ENCODE measurements around the gene GPC5.

The GPC5 gene

DNA sequence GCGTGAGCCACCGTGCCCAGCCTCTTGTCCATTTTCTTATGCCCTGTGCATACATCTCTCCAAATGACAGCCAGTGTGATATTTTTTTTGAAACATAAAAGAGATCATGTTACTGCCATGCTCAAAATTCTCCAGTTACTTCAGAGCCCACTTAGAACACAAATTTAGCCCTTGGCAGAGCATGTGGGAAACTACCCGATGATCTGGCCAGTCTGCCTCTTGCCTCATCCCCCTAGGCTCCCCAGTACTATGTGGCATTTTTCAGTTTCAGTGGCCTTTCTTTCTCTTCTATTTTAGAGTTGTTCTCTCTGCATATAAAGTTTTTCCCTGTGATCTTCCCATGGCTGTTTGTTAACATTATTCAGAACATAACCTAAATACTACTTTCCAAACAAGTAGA, 323.0 kb downstream of the GPC5 start:
- Histone ChIP-seq H3K4me1 (ENCODE audit: control insufficient read depth in 1 of 2, insufficient read depth in 2 of 2, low read length in 2 of 2) (no peaks in the 10 kb centered on the region), H3K36me3 (ENCODE audit: control insufficient read depth in 1 of 2, insufficient read depth in 2 of 2, low read length in 2 of 2) (no peaks in the 10 kb centered on the region), H3K9me3 (ENCODE audit: control insufficient read depth in 1 of 2, low read length in 2 of 2) (no peaks in the 10 kb centered on the region), H3K27me3 (ENCODE audit: low read depth, low read length) (no peaks in the 10 kb centered on the region), H3K27ac (ENCODE audit: low read length) (no peak overlapping the region), H3K4me3 (ENCODE audit: low read depth in 1 of 2, low read length in 2 of 2) (no peak overlapping the region)

DNA sequence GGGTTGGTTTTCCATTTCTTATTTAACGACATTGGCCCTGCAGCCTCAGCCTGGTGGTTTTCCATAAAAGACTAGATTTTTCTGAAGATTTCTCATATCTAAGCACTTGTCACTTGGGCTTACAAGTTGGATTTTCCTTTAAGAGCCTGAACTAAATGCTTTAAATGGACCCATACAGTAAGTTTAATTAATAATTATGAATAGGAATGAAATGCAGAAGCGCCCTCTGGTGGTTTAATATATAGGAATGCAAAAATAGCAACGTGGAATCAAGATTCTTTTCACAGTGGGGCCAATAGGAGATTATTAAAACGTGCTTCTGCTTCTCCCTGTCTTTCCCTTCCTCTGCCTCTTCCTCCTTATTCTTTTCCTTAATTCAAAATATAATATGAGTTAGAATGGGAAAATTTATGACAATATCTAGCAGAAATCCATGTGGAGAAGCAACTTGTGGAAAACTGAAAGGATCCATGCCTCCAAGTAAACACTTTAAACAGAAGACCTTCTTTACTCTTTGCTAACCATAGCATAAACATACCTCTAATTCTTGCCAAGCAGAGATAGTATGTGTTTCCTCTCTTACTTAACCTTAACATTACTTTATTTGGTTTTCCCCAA, 324.0 kb downstream of the GPC5 start:
- H3K4me1 ChIP-seq (ENCODE audit: control insufficient read depth in 1 of 2, insufficient read depth in 2 of 2, low read length in 2 of 2): no peaks in the 10 kb centered on the region
- H3K9me3 ChIP-seq (ENCODE audit: control insufficient read depth in 1 of 2, low read length in 2 of 2): no peaks in the 10 kb centered on the region
- H3K36me3 ChIP-seq (ENCODE audit: control insufficient read depth in 1 of 2, insufficient read depth in 2 of 2, low read length in 2 of 2): no peaks in the 10 kb centered on the region
- no peaks in the 10 kb centered on the region for H3K27me3 ChIP-seq (ENCODE audit: low read depth, low read length)
- H3K4me3 ChIP-seq (ENCODE audit: low read depth in 1 of 2, low read length in 2 of 2): no peak overlapping the region
- H3K27ac ChIP-seq (ENCODE audit: low read length): no peak overlapping the region

DNA sequence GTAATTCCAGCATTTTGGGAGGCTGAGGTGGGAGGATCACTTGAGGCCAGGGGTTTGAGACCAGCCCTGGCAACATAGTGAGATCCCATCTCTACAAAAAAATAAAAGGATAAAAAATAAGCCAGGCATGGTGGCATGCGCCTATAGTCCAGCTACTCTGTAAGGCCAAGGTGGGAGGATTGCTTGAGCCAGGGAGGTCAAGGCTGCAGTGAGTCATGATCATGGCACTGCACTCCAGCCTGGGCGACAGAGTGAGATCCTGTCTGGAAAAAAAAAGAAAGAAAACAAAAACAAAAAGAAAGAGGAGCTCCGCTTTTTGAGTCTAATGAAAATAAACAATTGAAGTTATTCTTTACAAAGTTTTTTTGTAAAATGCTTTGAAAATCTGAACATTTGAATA, 326.2 kb downstream of the GPC5 start:
- Histone ChIP-seq H3K9me3 (ENCODE audit: control insufficient read depth in 1 of 2, low read length in 2 of 2) (no peaks in the 10 kb centered on the region), H3K27ac (ENCODE audit: low read length) (no peak overlapping the region), H3K4me3 (ENCODE audit: low read depth in 1 of 2, low read length in 2 of 2) (no peak overlapping the region), H3K36me3 (ENCODE audit: control insufficient read depth in 1 of 2, insufficient read depth in 2 of 2, low read length in 2 of 2) (no peaks in the 10 kb centered on the region), H3K4me1 (ENCODE audit: control insufficient read depth in 1 of 2, insufficient read depth in 2 of 2, low read length in 2 of 2) (no peaks in the 10 kb centered on the region), H3K27me3 (ENCODE audit: low read depth, low read length) (no peaks in the 10 kb centered on the region)

DNA sequence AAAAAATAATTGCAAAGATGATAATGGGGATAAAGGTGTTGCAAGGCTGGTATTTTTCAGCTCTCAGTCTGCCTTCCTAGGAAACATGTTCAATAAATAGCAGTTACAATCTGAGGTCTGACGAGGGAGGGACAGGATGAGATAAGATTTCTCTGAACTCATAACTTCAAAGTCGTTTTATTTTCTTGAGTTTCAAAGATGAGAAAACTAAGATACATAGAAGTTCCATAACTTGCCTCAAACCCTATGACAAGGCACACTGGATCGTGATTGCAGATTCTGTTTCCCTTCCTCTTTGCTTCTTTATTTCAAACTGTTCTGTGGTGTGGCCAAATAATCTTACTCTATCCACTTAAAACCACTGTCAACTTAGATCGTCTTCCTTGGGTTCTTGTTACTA, 327.2 kb downstream of the GPC5 start:
- Histone ChIP-seq H3K4me3 (ENCODE audit: low read depth in 1 of 2, low read length in 2 of 2) (no peak overlapping the region), H3K27me3 (ENCODE audit: low read depth, low read length) (no peaks in the 10 kb centered on the region), H3K9me3 (ENCODE audit: control insufficient read depth in 1 of 2, low read length in 2 of 2) (no peaks in the 10 kb centered on the region), H3K27ac (ENCODE audit: low read length) (no peak overlapping the region), H3K36me3 (ENCODE audit: control insufficient read depth in 1 of 2, insufficient read depth in 2 of 2, low read length in 2 of 2) (no peaks in the 10 kb centered on the region), H3K4me1 (ENCODE audit: control insufficient read depth in 1 of 2, insufficient read depth in 2 of 2, low read length in 2 of 2) (no peaks in the 10 kb centered on the region)

DNA sequence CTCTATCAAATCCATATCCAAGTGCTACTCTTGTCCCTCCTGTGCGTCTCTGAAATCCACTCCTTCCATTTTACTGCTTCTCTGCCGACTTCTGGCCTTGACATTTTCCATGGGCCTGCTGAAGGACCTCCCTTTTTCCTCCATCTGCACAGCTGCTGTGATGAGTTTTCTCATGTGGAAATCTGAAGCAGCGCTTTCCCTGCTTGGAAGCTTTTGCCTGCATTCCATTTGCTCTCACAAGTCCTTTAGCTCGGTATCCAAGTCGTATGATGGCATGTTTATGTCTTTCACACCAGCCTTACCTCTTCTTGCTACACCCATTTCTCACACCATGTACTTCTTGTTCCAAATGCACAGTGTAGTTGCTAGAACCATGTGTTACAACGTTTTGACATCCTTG, 328.2 kb downstream of the GPC5 start:
- Histone ChIP-seq H3K36me3 (ENCODE audit: control insufficient read depth in 1 of 2, insufficient read depth in 2 of 2, low read length in 2 of 2) (no peaks in the 10 kb centered on the region), H3K4me1 (ENCODE audit: control insufficient read depth in 1 of 2, insufficient read depth in 2 of 2, low read length in 2 of 2) (no peaks in the 10 kb centered on the region), H3K27me3 (ENCODE audit: low read depth, low read length) (no peaks in the 10 kb centered on the region), H3K4me3 (ENCODE audit: low read depth in 1 of 2, low read length in 2 of 2) (no peak overlapping the region), H3K9me3 (ENCODE audit: control insufficient read depth in 1 of 2, low read length in 2 of 2) (no peaks in the 10 kb centered on the region), H3K27ac (ENCODE audit: low read length) (no peak overlapping the region)

DNA sequence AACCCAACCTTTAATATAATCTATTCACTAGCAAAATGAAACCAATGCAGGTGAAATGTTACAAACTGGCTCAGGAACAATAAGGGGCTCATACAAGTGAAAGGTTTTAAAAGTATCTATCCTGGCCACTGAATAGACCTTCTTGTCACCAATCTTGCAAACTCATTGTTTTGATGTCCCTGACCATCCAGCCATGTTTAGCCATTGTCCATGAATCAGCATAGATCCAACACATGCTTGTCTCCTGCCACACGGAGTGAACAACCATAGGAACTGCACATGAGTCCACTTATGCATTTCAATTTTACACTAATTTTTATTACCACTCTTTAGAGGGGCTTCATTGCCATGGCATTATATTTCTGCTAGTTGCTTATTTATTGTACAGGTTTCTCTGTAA, 331.4 kb downstream of the GPC5 start:
- Histone ChIP-seq H3K27me3 (ENCODE audit: low read depth, low read length) (no peaks in the 10 kb centered on the region), H3K4me3 (ENCODE audit: low read depth in 1 of 2, low read length in 2 of 2) (no peak overlapping the region), H3K9me3 (ENCODE audit: control insufficient read depth in 1 of 2, low read length in 2 of 2) (no peaks in the 10 kb centered on the region), H3K27ac (ENCODE audit: low read length) (no peak overlapping the region), H3K36me3 (ENCODE audit: control insufficient read depth in 1 of 2, insufficient read depth in 2 of 2, low read length in 2 of 2) (no peaks in the 10 kb centered on the region), H3K4me1 (ENCODE audit: control insufficient read depth in 1 of 2, insufficient read depth in 2 of 2, low read length in 2 of 2) (no peaks in the 10 kb centered on the region)

DNA sequence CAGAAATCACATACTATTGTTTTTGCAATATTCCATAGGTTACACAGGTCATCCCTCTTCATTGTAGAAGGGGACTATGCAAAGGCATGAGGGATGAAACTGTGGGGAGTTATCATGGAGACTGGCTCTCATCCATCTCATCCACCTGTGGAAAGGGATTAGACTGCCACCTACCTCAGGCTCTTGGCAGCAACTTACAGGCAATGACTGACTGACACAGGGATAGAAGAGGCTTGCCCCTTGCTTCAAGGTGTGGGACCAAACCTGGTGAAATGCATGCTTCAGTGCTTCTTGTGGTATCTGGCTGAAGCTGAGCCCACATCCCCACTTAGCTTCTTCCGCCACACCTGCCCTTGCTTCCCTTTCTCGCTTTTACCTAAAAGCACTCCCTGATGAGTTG, 341.3 kb downstream of the GPC5 start:
- Histone ChIP-seq H3K27me3 (ENCODE audit: low read depth, low read length) (no peaks in the 10 kb centered on the region), H3K4me3 (ENCODE audit: low read depth in 1 of 2, low read length in 2 of 2) (no peak overlapping the region), H3K36me3 (ENCODE audit: control insufficient read depth in 1 of 2, insufficient read depth in 2 of 2, low read length in 2 of 2) (no peaks in the 10 kb centered on the region), H3K27ac (ENCODE audit: low read length) (no peak overlapping the region), H3K9me3 (ENCODE audit: control insufficient read depth in 1 of 2, low read length in 2 of 2) (no peaks in the 10 kb centered on the region), H3K4me1 (ENCODE audit: control insufficient read depth in 1 of 2, insufficient read depth in 2 of 2, low read length in 2 of 2) (no peaks in the 10 kb centered on the region)

DNA sequence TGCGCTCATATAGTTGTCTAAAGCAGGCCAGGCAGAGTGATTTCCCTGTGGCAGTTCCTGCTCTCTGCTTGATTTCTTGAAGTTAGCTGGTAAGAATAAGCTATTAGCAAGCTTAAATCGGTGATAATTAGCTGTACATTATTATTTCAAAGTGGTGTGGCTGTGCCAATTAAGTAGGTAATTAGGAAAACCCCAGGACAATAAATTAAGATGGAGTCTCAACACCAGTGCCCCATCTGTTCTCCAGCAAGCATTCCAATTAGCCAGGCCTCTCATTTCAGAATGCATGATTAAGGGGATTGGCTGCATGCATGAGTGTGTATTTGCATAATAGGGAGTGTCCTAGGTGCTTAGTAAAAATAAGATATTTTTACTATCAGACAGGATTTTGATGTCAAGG, 342.3 kb downstream of the GPC5 start:
- Histone ChIP-seq H3K36me3 (ENCODE audit: control insufficient read depth in 1 of 2, insufficient read depth in 2 of 2, low read length in 2 of 2) (no peaks in the 10 kb centered on the region), H3K4me1 (ENCODE audit: control insufficient read depth in 1 of 2, insufficient read depth in 2 of 2, low read length in 2 of 2) (no peaks in the 10 kb centered on the region), H3K4me3 (ENCODE audit: low read depth in 1 of 2, low read length in 2 of 2) (no peak overlapping the region), H3K27me3 (ENCODE audit: low read depth, low read length) (no peaks in the 10 kb centered on the region), H3K27ac (ENCODE audit: low read length) (no peak overlapping the region), H3K9me3 (ENCODE audit: control insufficient read depth in 1 of 2, low read length in 2 of 2) (no peaks in the 10 kb centered on the region)

DNA sequence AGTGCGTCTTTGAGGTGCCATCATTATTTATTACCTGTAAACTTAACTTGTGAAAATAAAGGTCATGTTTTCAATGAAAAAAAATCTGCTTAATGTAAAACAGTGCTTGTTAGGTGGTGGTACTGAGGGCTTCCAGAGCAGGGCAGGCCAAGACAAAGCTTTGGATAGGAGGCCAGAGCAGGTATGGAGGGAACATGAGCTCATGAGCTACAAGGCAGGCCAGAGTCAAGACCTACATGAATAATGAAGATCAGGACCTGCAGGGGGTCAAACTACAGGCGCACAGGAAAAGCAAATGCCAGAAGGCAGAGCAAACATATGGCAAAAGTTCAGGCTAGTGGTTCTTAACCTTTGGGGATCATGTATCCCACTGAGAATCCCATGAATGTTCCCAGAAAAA, 343.5 kb downstream of the GPC5 start:
- Histone ChIP-seq H3K9me3 (ENCODE audit: control insufficient read depth in 1 of 2, low read length in 2 of 2) (no peaks in the 10 kb centered on the region), H3K36me3 (ENCODE audit: control insufficient read depth in 1 of 2, insufficient read depth in 2 of 2, low read length in 2 of 2) (no peaks in the 10 kb centered on the region), H3K27me3 (ENCODE audit: low read depth, low read length) (no peaks in the 10 kb centered on the region), H3K27ac (ENCODE audit: low read length) (no peak overlapping the region), H3K4me3 (ENCODE audit: low read depth in 1 of 2, low read length in 2 of 2) (no peak overlapping the region), H3K4me1 (ENCODE audit: control insufficient read depth in 1 of 2, insufficient read depth in 2 of 2, low read length in 2 of 2) (no peaks in the 10 kb centered on the region)

DNA sequence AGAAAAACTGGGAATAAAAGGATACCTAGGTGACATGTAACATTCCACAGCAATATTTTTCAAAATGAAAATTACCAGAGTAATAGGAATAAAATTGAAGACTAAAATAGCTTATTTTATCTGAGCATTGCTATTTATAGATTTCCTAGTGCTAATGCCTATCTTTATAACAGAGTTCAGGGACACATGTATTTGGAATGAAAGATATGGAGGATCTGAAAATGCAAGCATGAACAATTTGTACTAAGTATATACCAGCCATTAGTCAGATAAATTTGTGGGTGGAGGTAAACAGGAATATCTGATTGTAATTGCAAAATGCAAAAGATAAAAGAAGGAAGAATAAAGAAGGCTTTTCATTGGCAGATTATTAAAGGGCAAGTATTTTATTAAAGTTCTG, 345.9 kb downstream of the GPC5 start:
- Histone ChIP-seq H3K27ac (ENCODE audit: low read length) (no peak overlapping the region), H3K4me1 (ENCODE audit: control insufficient read depth in 1 of 2, insufficient read depth in 2 of 2, low read length in 2 of 2) (no peaks in the 10 kb centered on the region), H3K36me3 (ENCODE audit: control insufficient read depth in 1 of 2, insufficient read depth in 2 of 2, low read length in 2 of 2) (no peaks in the 10 kb centered on the region), H3K27me3 (ENCODE audit: low read depth, low read length) (no peaks in the 10 kb centered on the region), H3K4me3 (ENCODE audit: low read depth in 1 of 2, low read length in 2 of 2) (no peak overlapping the region), H3K9me3 (ENCODE audit: control insufficient read depth in 1 of 2, low read length in 2 of 2) (no peaks in the 10 kb centered on the region)

DNA sequence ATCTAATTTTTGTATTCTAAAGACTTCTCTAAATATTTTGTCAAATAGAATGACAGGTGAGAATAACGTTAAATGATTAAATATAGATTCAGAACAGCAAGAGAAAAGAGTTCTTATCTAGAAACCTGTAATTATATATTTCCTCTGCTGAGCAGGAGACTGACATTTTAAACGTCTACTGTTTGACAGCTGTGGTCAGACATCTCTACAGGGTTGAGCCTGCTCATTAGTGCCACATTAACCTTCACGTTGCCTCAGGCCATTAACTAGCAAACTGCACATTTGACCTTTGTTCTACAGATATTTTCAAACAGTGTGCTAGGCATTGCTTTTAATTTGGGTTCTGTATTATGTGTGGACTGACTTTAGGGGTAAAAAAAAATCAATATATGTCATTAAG, 347.5 kb downstream of the GPC5 start:
- no peak overlapping the region for H3K4me3 ChIP-seq (ENCODE audit: low read depth in 1 of 2, low read length in 2 of 2)
- H3K9me3 ChIP-seq (ENCODE audit: control insufficient read depth in 1 of 2, low read length in 2 of 2): no peaks in the 10 kb centered on the region
- H3K27ac ChIP-seq (ENCODE audit: low read length): no peak overlapping the region
- H3K27me3 ChIP-seq (ENCODE audit: low read depth, low read length): no peaks in the 10 kb centered on the region
- H3K4me1 ChIP-seq (ENCODE audit: control insufficient read depth in 1 of 2, insufficient read depth in 2 of 2, low read length in 2 of 2): no peaks in the 10 kb centered on the region
- H3K36me3 ChIP-seq (ENCODE audit: control insufficient read depth in 1 of 2, insufficient read depth in 2 of 2, low read length in 2 of 2): no peaks in the 10 kb centered on the region

DNA sequence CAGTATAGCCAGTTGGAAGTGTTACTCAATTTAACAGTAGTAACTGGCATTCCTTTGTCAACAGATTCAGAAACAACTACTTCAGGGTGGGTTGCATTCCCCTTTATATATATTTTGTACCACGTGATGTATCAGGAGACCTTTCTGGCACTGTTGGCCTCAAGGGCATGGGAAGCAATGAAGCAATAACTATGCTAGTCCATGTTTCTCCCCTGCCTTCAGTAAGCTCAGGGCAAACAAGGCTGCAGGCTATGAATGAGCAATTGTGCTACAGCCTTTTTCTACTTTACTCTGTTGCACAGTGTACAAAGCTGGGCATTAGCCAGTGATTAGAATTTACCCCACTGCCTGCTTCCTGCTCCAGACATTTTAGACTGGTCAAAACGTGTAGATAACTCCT, 348.8 kb downstream of the GPC5 start:
- Histone ChIP-seq H3K27me3 (ENCODE audit: low read depth, low read length) (no peaks in the 10 kb centered on the region), H3K4me1 (ENCODE audit: control insufficient read depth in 1 of 2, insufficient read depth in 2 of 2, low read length in 2 of 2) (no peaks in the 10 kb centered on the region), H3K9me3 (ENCODE audit: control insufficient read depth in 1 of 2, low read length in 2 of 2) (no peaks in the 10 kb centered on the region), H3K36me3 (ENCODE audit: control insufficient read depth in 1 of 2, insufficient read depth in 2 of 2, low read length in 2 of 2) (no peaks in the 10 kb centered on the region), H3K27ac (ENCODE audit: low read length) (no peak overlapping the region), H3K4me3 (ENCODE audit: low read depth in 1 of 2, low read length in 2 of 2) (no peak overlapping the region)
